ENCODE data around the gene NTSR1.
A peak's percentile ranks its signal among the peaks of the same experiment; 100 is the strongest.

GRCh38 chr20:62668441-62669027 is 40.1 kb upstream of the NTSR1 start:
- TF ChIP-seq CTCF (IDR thresholded peaks at IDR 0.05), result peak; percentile 79 to 94 (median 85)
- TF ChIP-seq POLR2A (IDR thresholded peaks at IDR 0.05), result no peak

All from right lobe of liver (tissue), 4 donors.